Stomach (tissue), 9 donors: ENCODE results near the gene TCP11. TPM values are rescaled to one million over a fixed set of nuclear protein-coding genes. Genes with fewer than 3 reads are reported as not detected.

Source experiments
- DNase-seq, 2 donors: peaks; one replicate each; pipeline versions ENCODE4 v3.0.0 to v3.0.0-alpha.2; 2013 to 2019
- H3K27ac ChIP-seq, 5 donors: fragments of 200-600 bp in 4 of 5; sonication (generic) in 4 of 5; one replicate each; pipeline ENCODE4 v1.5.1; 2013 to 2019; ENCODE audit warnings: mild to moderate bottlenecking in 1 of 5, moderate library complexity in 1 of 5
- H3K27me3 ChIP-seq, 3 donors: fragments of 200-600 bp; sonication (generic); one replicate each; pipeline ENCODE4 v1.5.1; 2017 to 2019; ENCODE audit warnings: mixed run types in 1 of 3
- H3K36me3 ChIP-seq, 4 donors: fragments of 200-600 bp; sonication (generic); 1 replicate in 3 of 4; 2 replicates in 1 of 4; pipeline ENCODE4 v1.5.1; 2016 to 2019
- H3K4me1 ChIP-seq, 4 donors: fragments of 200-600 bp; sonication (generic); one replicate each; pipeline ENCODE4 v1.5.1; 2016 to 2019
- H3K4me3 ChIP-seq, 4 donors: fragments of 200-600 bp; sonication (generic) in 3 of 4; one replicate each; pipeline ENCODE4 v1.5.1; 2016 to 2019; ENCODE audit warnings: mild to moderate bottlenecking in 1 of 4
- H3K9me3 ChIP-seq, 4 donors: fragments of 200-600 bp; sonication (generic); one replicate each; pipeline ENCODE4 v1.5.1; 2016 to 2019
- CTCF ChIP-seq, 7 experiments: fragments of 450-650 bp in 4 of 7; fragments of 200-600 bp in 3 of 7; sonication (generic) in 3 of 7; IDR thresholded peaks; one replicate each; pipeline ENCODE4 v1.5.1; 2016 to 2019; ENCODE audit warnings: antibody characterized with exemption in 7 of 7, control low read depth in 2 of 7, mild to moderate bottlenecking in 1 of 7
- EP300 ChIP-seq: sonication (generic); formaldehyde crosslinking; IDR thresholded peaks from one replicate; pipeline ENCODE4 v1.6.1; 2017; ENCODE audit warnings: antibody characterized with exemption
- POLR2A ChIP-seq, 4 donors: fragments of 450-650 bp; IDR thresholded peaks; one replicate each; pipeline ENCODE4 v1.6.1; 2016; ENCODE audit warnings: antibody characterized with exemption in 4 of 4, control low read depth in 2 of 4, mild to moderate bottlenecking in 1 of 4, moderate library complexity in 1 of 4
- POLR2AphosphoS5 ChIP-seq, 3 donors: sonication (generic); formaldehyde crosslinking; IDR thresholded peaks; one replicate each; pipeline ENCODE4 v1.6.1; 2016; ENCODE audit warnings: antibody characterized with exemption in 3 of 3
- WGBS, 5 donors: extraction: QIAGEN DNeasy Blood & Tissue Kit in 3 of 5; methylation state at CpG; one replicate each; pipeline versions ENCODE4 v1.1.5 to v1.1.7; 2013 to 2018; 5-methylcytosine and 5-hydroxymethylcytosine counted together
- intact Hi-C: fragments of 100-400 bp; cut with DNase I; formaldehyde crosslinking; loops from one replicate; pipeline ENCODE4 v1.15.1; 2023; ENCODE audit warnings: low total_unique reads
- polyA plus RNA-seq, 3 donors: library from polyadenylated mRNA; stranded (reverse); fragments of 200-250 nt; gene quantifications; one replicate each; pipeline ENCODE4 v1.2.3, GENCODE V29; 2013
- total RNA-seq, 5 donors: library from RNA; depleted of rRNA; stranded (reverse); fragments of >200 nt; gene quantifications; one replicate each; pipeline versions ENCODE4 v1.1.0 to v1.2.3, GENCODE V29; 2014 to 2016
- donor health status: healthy with polysubstance abuse.
- donor health status: Bipolar disorder and iron deficiency.
- donor health status: healthy.

The TCP11 gene
- total and polyA plus RNA-seq, 8 donors, result 0.25 to 0.73 TPM; not detected in 6

- no peak for DNase-seq
- Histone ChIP-seq H3K4me1 (peaks cover 0 to 17% (median 0%) of the 10 kb centered on the region in 4 donors), H3K9me3 (no peaks in the 10 kb centered on the region), H3K4me3 (no peak overlapping the region), H3K27ac (no peak overlapping the region), H3K36me3 (peaks cover 23 to 94% (median 69%) of the 10 kb centered on the region in 4 donors), H3K27me3 (no peaks in the 10 kb centered on the region)
- intact Hi-C loops, result no loop called here
- WGBS, 5 donors, result 70 to 79% (median 78%) methylated on average over 8 to 12 of the region's 12 CpGs
- TF ChIP-seq POLR2A (IDR thresholded peaks at IDR 0.05), result no peak
- no peak for TF ChIP-seq EP300
- no peak for TF ChIP-seq POLR2AphosphoS5 (IDR thresholded peaks at IDR 0.05)
- TF ChIP-seq CTCF (IDR thresholded peaks at IDR 0.05), result no peak
Measured at GRCh38 chr6:35071347-35071994, 69.7 kb downstream of the TCP11 start.

DNA sequence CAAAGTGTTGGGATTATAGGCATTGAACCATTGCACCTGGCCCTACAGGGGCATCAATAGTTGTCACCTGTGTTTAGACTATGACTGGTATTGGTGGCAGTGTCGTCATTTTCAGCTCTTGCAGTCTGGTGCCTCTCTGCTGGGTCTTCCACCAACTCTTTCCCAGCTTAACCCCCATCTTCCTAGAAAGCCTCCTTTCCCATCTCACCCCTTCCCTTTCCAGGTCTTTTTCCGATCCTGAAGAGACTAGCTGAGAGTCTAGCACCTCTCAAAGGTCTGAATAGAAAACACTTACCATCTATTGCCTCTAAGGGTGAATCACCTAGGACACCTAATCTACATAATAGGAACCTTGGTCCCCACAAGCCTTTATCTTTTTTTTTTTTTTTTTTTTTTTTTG lies 71.0 kb downstream of the TCP11 start:
- Histone ChIP-seq H3K4me3 (no peak overlapping the region), H3K9me3 (no peaks in the 10 kb centered on the region), H3K36me3 (peaks cover 23 to 94% (median 76%) of the 10 kb centered on the region in 4 donors), H3K4me1 (peaks cover 0 to 17% (median 0%) of the 10 kb centered on the region in 4 donors), H3K27ac (no peak overlapping the region), H3K27me3 (no peaks in the 10 kb centered on the region)
- WGBS, 5 donors, result 85 to 100% (median 99%) methylated on average over 2 of the region's 2 CpGs
- TF ChIP-seq CTCF (IDR thresholded peaks at IDR 0.05) (no peak), EP300 (no peak), POLR2A (IDR thresholded peaks at IDR 0.05) (no peak), POLR2AphosphoS5 (IDR thresholded peaks at IDR 0.05) (no peak)
- DNase-seq, result no peak
- intact Hi-C loops, result no loop called here

GRCh38 chr6:35069262-35069661 lies 71.9 kb downstream of the TCP11 start:
- peaks cover 22 to 94% (median 80%) of the 10 kb centered on the region in 4 donors for H3K36me3 ChIP-seq
- WGBS, 5 donors, result 86 to 98% (median 94%) methylated on average over 2 of the region's 2 CpGs
- no peaks in the 10 kb centered on the region for H3K9me3 ChIP-seq
- H3K27me3 ChIP-seq, result no peaks in the 10 kb centered on the region
- TF ChIP-seq POLR2A (IDR thresholded peaks at IDR 0.05) (no peak), POLR2AphosphoS5 (IDR thresholded peaks at IDR 0.05) (no peak), CTCF (IDR thresholded peaks at IDR 0.05) (no peak), EP300 (no peak)
- H3K27ac ChIP-seq, result peak overlapping the region in 1 of 5 donors; percentile 33
- intact Hi-C loops, result no loop called here
- no peak overlapping the region for H3K4me3 ChIP-seq
- peaks cover 0 to 21% (median 4%) of the 10 kb centered on the region in 4 donors for H3K4me1 ChIP-seq
- DNase-seq, result no peak

- Histone ChIP-seq H3K27ac (peak overlapping the region in 2 of 5 donors; percentile 29 to 33), H3K4me1 (peaks cover 0 to 22% (median 7%) of the 10 kb centered on the region in 4 donors), H3K36me3 (peaks cover 17 to 94% (median 81%) of the 10 kb centered on the region in 4 donors), H3K4me3 (no peak overlapping the region), H3K27me3 (no peaks in the 10 kb centered on the region), H3K9me3 (no peaks in the 10 kb centered on the region)
- TF ChIP-seq CTCF (IDR thresholded peaks at IDR 0.05) (no peak), POLR2A (IDR thresholded peaks at IDR 0.05) (no peak), EP300 (no peak), POLR2AphosphoS5 (IDR thresholded peaks at IDR 0.05) (no peak)
- intact Hi-C loops, result no loop called here
- DNase-seq, result no peak
- 77 to 93% (median 90%) methylated on average over 7 of the region's 7 CpGs for WGBS, 5 donors
Measured at GRCh38 chr6:35068644-35069043, 72.5 kb downstream of the TCP11 start.
